Measurements from ENCODE around the gene DTNB.
"Not testable (repeated sequence)": the region's sequence is repeated elsewhere in the genome, so short reads cannot be mapped to it uniquely, and the experiment has no call there.

The DTNB gene

GRCh38 chr2:25682082-25682481 lies 8.7 kb upstream of the DTNB start:
- DNase-seq: no peak

- DNase-seq: no peak
Observed at GRCh38 chr2:25677877-25678276, 4.5 kb upstream of the DTNB start.

- no peak for DNase-seq
Observed at GRCh38 chr2:25674077-25674362, 643 bp upstream of the DTNB start.

- peak in 1 of 2 experiments; percentile 61 for DNase-seq
Observed at GRCh38 chr2:25672494-25673299, 680 bp downstream of the DTNB start.

- no peak for DNase-seq
Observed at GRCh38 chr2:25671622-25672021, 1.8 kb downstream of the DTNB start.

- DNase-seq: no peak
Observed at GRCh38 chr2:25669520-25669919, 3.9 kb downstream of the DTNB start.

GRCh38 chr2:25666218-25666617 lies 7.2 kb downstream of the DTNB start:
- DNase-seq: no peak

- DNase-seq: not testable (repeated sequence)
Observed at GRCh38 chr2:25665429-25665828, 7.9 kb downstream of the DTNB start.

GRCh38 chr2:25664965-25665307 lies 8.4 kb downstream of the DTNB start:
- no peak for DNase-seq

GRCh38 chr2:25664183-25664964 lies 9.0 kb downstream of the DTNB start:
- peak; percentile 45 to 59 for DNase-seq

GRCh38 chr2:25655316-25655715 lies 18.1 kb downstream of the DTNB start:
- no peak for DNase-seq

GRCh38 chr2:25654801-25655200 lies 18.6 kb downstream of the DTNB start:
- no peak for DNase-seq

- no peak for DNase-seq
Observed at GRCh38 chr2:25651782-25652455, 21.5 kb downstream of the DTNB start.

GRCh38 chr2:25651066-25651465 lies 22.3 kb downstream of the DTNB start:
- no peak for DNase-seq

GRCh38 chr2:25650256-25650655 lies 23.1 kb downstream of the DTNB start:
- DNase-seq: no peak

- no peak for DNase-seq
Observed at GRCh38 chr2:25649786-25650185, 23.6 kb downstream of the DTNB start.

GRCh38 chr2:25642298-25642697 lies 31.1 kb downstream of the DTNB start:
- no peak for DNase-seq

GRCh38 chr2:25639696-25640095 lies 33.7 kb downstream of the DTNB start:
- DNase-seq: no peak

- DNase-seq: no peak
Observed at GRCh38 chr2:25639131-25639530, 34.2 kb downstream of the DTNB start.

- no peak for DNase-seq
Observed at GRCh38 chr2:25635797-25636196, 37.6 kb downstream of the DTNB start.

GRCh38 chr2:25633801-25634200 lies 39.6 kb downstream of the DTNB start:
- DNase-seq: not testable (repeated sequence)

GRCh38 chr2:25632396-25632795 lies 41.0 kb downstream of the DTNB start:
- DNase-seq: no peak

GRCh38 chr2:25624635-25625034 lies 48.7 kb downstream of the DTNB start:
- DNase-seq: no peak

GRCh38 chr2:25623361-25623760 lies 50.0 kb downstream of the DTNB start:
- no peak for DNase-seq
